Glutamatergic neuron (in vitro differentiated cells): Measurements from ENCODE around the gene ZNF724. TPM values are rescaled to one million over a fixed set of nuclear protein-coding genes. Genes with fewer than 3 reads are reported as not detected.

Source experiments
- DNase-seq: peaks from one replicate; pipeline ENCODE4 v3.0.0; 2022
- H3K27ac Mint-ChIP-seq: one replicate; pipeline ENCODE4 v1.8.0; 2020; ENCODE audit warnings: mild to moderate bottlenecking, mixed read lengths, inconsistent platforms; ENCODE audit not compliant: unreplicated experiment
- H3K27me3 Mint-ChIP-seq: one replicate; pipeline ENCODE4 v1.8.0; 2020; ENCODE audit warnings: mild to moderate bottlenecking, moderate library complexity, mixed read lengths, inconsistent platforms; ENCODE audit not compliant: unreplicated experiment
- H3K36me3 Mint-ChIP-seq: one replicate; pipeline ENCODE4 v1.8.0; 2020; ENCODE audit warnings: mild to moderate bottlenecking, mixed read lengths, inconsistent platforms; ENCODE audit not compliant: unreplicated experiment
- H3K4me1 Mint-ChIP-seq: one replicate; pipeline ENCODE4 v1.8.0; 2020; ENCODE audit warnings: mild to moderate bottlenecking, low read depth, mixed read lengths, inconsistent platforms; ENCODE audit not compliant: unreplicated experiment
- H3K4me3 Mint-ChIP-seq: one replicate; pipeline ENCODE4 v1.8.0; 2020; ENCODE audit warnings: mild to moderate bottlenecking, mixed read lengths, inconsistent platforms; ENCODE audit not compliant: unreplicated experiment
- H3K9me3 Mint-ChIP-seq: one replicate; pipeline ENCODE4 v1.8.0; 2020; ENCODE audit warnings: mild to moderate bottlenecking, moderate library complexity, mixed read lengths, inconsistent platforms; ENCODE audit not compliant: unreplicated experiment
- CTCF ChIP-seq: fragments of 200-600 bp; sonication (generic); IDR thresholded peaks from one replicate; pipeline ENCODE4 v1.5.0; 2021; ENCODE audit not compliant: partially characterized antibody, unreplicated experiment
- total RNA-seq: library from RNA; stranded (reverse); fragmentation: NEBNext Ultra II Directional; extraction: Animal tissue kit (Norgen Biotek cat#: 25700); gene quantifications from one replicate; pipeline ENCODE4 v1.2.1, GENCODE V29; 2021; ENCODE audit not compliant: unreplicated experiment

ZNF724 gene
- total RNA-seq, 1 donor from 2014 or later: 14.6 TPM

- peaks cover 2% of the 10 kb centered on the region for H3K4me1 Mint-ChIP-seq
- TF ChIP-seq CTCF: no peak
- H3K9me3 Mint-ChIP-seq: peaks cover 8% of the 10 kb centered on the region
- H3K36me3 Mint-ChIP-seq: peaks cover 33% of the 10 kb centered on the region
- H3K27ac Mint-ChIP-seq: no peak overlapping the region
- no peak for DNase-seq
- peaks cover 2% of the 10 kb centered on the region for H3K27me3 Mint-ChIP-seq
- no peak overlapping the region for H3K4me3 Mint-ChIP-seq
Observed at GRCh38 chr19:23241419-23241818, 8.8 kb downstream of the ZNF724 start.

GRCh38 chr19:23222998-23223652 is 27.1 kb downstream of the ZNF724 start:
- Mint-ChIP-seq H3K4me3 (no peak overlapping the region), H3K9me3 (peaks cover 30% of the 10 kb centered on the region), H3K4me1 (no peaks in the 10 kb centered on the region), H3K27ac (no peak overlapping the region), H3K27me3 (peaks cover 3% of the 10 kb centered on the region), H3K36me3 (peaks cover 57% of the 10 kb centered on the region)
- TF ChIP-seq CTCF: no peak
- no peak for DNase-seq

- peak overlapping the region; percentile 8 for H3K27ac Mint-ChIP-seq
- no peaks in the 10 kb centered on the region for H3K4me1 Mint-ChIP-seq
- H3K27me3 Mint-ChIP-seq: no peaks in the 10 kb centered on the region
- peak; percentile 48 for DNase-seq
- H3K4me3 Mint-ChIP-seq: peak overlapping the region; percentile 46
- H3K36me3 Mint-ChIP-seq: no peaks in the 10 kb centered on the region
- H3K9me3 Mint-ChIP-seq: no peaks in the 10 kb centered on the region
- no peak for TF ChIP-seq CTCF
Observed at GRCh38 chr19:23203841-23204344, 46.3 kb downstream of the ZNF724 start.

GRCh38 chr19:23190341-23190740 is 59.9 kb downstream of the ZNF724 start:
- DNase-seq: no peak
- H3K36me3 Mint-ChIP-seq: peaks cover 4% of the 10 kb centered on the region
- no peaks in the 10 kb centered on the region for H3K4me1 Mint-ChIP-seq
- H3K9me3 Mint-ChIP-seq: peaks cover 2% of the 10 kb centered on the region
- TF ChIP-seq CTCF: no peak
- H3K27me3 Mint-ChIP-seq: no peaks in the 10 kb centered on the region
- no peak overlapping the region for H3K27ac Mint-ChIP-seq
- no peak overlapping the region for H3K4me3 Mint-ChIP-seq

- no peak overlapping the region for H3K4me3 Mint-ChIP-seq
- peaks cover 6% of the 10 kb centered on the region for H3K9me3 Mint-ChIP-seq
- peaks cover 7% of the 10 kb centered on the region for H3K27me3 Mint-ChIP-seq
- peaks cover 19% of the 10 kb centered on the region for H3K36me3 Mint-ChIP-seq
- H3K27ac Mint-ChIP-seq: no peak overlapping the region
- DNase-seq: no peak
- TF ChIP-seq CTCF: no peak
- no peaks in the 10 kb centered on the region for H3K4me1 Mint-ChIP-seq
Observed at GRCh38 chr19:23183251-23183650, 66.9 kb downstream of the ZNF724 start.
